GM12878 (cell line): ENCODE data around the gene TXNRD1. TPM values are rescaled to one million over a fixed set of nuclear protein-coding genes. Genes with fewer than 3 reads are reported as not detected.
A peak's percentile ranks its signal among the peaks of the same experiment; 100 is the strongest.

Experiments used
- LARP7 ChIP-seq: fragments of 450-650 bp; IDR thresholded peaks from 2 replicates; pipeline ENCODE4 v1.6.1; 2017; ENCODE audit warnings: mild to moderate bottlenecking
- NRF1 ChIP-seq: conservative IDR thresholded peaks from 2 replicates; pipeline ENCODE4 v1.6.1; 2011; ENCODE audit warnings: mild to moderate bottlenecking, low read depth, low read length, improper control_type of control experiment
- POLR2A ChIP-seq: IDR thresholded peaks from 2 replicates; pipeline ENCODE4 v1.6.1; 2011; ENCODE audit warnings: low read depth, mild to moderate bottlenecking, low read length
- STAT1 ChIP-seq: fragments of 450-650 bp; conservative IDR thresholded peaks from 2 replicates; pipeline ENCODE4 v1.6.1; 2014; ENCODE audit warnings: antibody characterized with exemption, mild to moderate bottlenecking
- STAT3 ChIP-seq: IDR thresholded peaks from 2 replicates; pipeline ENCODE4 v1.6.1; 2011; ENCODE audit warnings: low read depth, low read length, improper control_type of control experiment
- TCF7 ChIP-seq: IDR thresholded peaks from 2 replicates; pipeline ENCODE4 v1.6.1; 2014; ENCODE audit warnings: antibody characterized with exemption, borderline replicate concordance
- ZNF622 ChIP-seq: fragments of 450-650 bp; IDR thresholded peaks from 2 replicates; pipeline ENCODE4 v1.6.1; 2017; ENCODE audit warnings: mild to moderate bottlenecking, inconsistent platforms
- polyA plus RNA-seq, 11 experiments: library from polyadenylated mRNA; depleted of rRNA in 4 of 11; unstranded in 6 of 11; stranded (reverse) in 5 of 11; fragments of >200 nt; fragmentation: Nextera tagmentation in 4 of 11; fragmentation: Illumina TruSeq in 1 of 11; extraction: Ambion mirVana in 4 of 11; extraction: Trizol in 1 of 11; gene quantifications; 1 replicate in 1 of 11; 2 replicates in 10 of 11; pipeline versions ENCODE4 v1.2.1 to v1.2.3, GENCODE V29; 2011 to 2016; ENCODE audit warnings: inconsistent platforms in 2 of 11, missing spikeins in 2 of 11, low read depth in 1 of 11
- total RNA-seq, 4 experiments: library from RNA; depleted of rRNA in 3 of 4; stranded (reverse); fragments of >200 nt in 3 of 4; fragmentation: Illumina TruSeq in 1 of 4; extraction: Trizol in 1 of 4; gene quantifications; 2 replicates each; pipeline versions ENCODE4 v1.2.1 to v1.2.3, GENCODE V29; 2013 to 2021
- TF ChIP-seq, protein P1 (sequence below): fragments of 450-650 bp; IDR thresholded peaks from 2 replicates; pipeline ENCODE4 v1.6.1; 2016; ENCODE audit warnings: mild to moderate bottlenecking, moderate library complexity, borderline replicate concordance
- TF ChIP-seq, protein P2 (sequence below): fragments of 450-650 bp; IDR thresholded peaks from 2 replicates; pipeline ENCODE4 v1.6.1; 2017; ENCODE audit warnings: mild to moderate bottlenecking
- TF ChIP-seq, protein P3 (sequence below): IDR thresholded peaks from 2 replicates; pipeline ENCODE4 v1.6.1; 2012; ENCODE audit warnings: low read depth, low read length, improper control_type of control experiment
- TF ChIP-seq, protein P4 (sequence below): fragments of 450-650 bp; IDR thresholded peaks from 2 replicates; pipeline ENCODE4 v1.6.1; 2017; ENCODE audit warnings: mild to moderate bottlenecking, low read depth, inconsistent platforms; ENCODE audit not compliant: poor library complexity, severe bottlenecking

The TXNRD1 gene
- total and polyA plus RNA-seq, 10 of the 15 experiments (the other 5 are each of a cell fraction or from before 2014, with no cell fraction given) = 52.6 to 84.6 (median 67.8) TPM

DNA sequence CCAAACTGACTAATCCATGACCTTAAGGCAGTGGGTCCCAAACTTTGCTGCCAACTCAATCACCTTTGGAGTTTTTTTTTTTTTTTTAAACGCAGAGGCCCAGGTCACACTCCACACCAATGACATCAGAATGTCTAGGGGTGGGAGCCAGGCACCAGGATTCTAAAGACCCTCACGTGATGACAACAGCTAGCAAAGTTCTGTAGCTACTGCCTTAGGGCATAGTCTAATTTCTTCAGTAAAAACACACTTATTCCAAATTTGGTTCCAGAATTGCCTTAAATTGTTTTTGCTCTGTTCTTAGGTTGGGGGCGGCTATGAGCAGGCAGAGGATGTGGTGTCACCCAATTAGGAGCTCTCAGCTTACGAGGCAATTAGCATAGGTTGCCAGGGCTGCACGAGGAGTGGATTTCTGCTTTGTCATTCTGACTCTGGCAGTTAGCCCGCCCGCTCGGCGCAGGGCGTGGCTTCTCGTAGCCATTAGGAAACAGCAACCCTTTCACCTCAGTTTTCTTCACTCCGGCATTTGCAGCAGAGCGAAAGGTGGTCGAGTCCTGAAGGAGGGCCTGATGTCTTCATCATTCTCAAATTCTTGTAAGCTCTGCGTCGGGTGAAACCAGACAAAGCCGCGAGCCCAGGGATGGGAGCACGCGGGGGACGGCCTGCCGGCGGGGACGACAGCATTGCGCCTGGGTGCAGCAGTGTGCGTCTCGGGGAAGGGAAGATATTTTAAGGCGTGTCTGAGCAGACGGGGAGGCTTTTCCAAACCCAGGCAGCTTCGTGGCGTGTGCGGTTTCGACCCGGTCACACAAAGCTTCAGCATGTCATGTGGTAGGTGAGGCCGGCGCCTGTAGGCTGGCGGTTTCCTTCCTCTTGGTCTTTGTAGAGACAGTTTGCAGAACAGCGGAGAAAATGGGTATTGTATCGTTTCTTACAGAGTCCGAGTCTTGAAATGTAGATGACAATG, 71.2 kb downstream of the TXNRD1 start (continued):
- TF ChIP-seq LARP7 (no peak), POLR2A (peak; percentile 91), ZNF622 (no peak), STAT1 (0 out of 2 replicates have a peak, but pooled peaks have one; percentile 20), TCF7 (no peak), STAT3 (no peak), NRF1 (no peak; the same call in 1 of the 2 replicates)
- TF ChIP-seq, protein P1, sequence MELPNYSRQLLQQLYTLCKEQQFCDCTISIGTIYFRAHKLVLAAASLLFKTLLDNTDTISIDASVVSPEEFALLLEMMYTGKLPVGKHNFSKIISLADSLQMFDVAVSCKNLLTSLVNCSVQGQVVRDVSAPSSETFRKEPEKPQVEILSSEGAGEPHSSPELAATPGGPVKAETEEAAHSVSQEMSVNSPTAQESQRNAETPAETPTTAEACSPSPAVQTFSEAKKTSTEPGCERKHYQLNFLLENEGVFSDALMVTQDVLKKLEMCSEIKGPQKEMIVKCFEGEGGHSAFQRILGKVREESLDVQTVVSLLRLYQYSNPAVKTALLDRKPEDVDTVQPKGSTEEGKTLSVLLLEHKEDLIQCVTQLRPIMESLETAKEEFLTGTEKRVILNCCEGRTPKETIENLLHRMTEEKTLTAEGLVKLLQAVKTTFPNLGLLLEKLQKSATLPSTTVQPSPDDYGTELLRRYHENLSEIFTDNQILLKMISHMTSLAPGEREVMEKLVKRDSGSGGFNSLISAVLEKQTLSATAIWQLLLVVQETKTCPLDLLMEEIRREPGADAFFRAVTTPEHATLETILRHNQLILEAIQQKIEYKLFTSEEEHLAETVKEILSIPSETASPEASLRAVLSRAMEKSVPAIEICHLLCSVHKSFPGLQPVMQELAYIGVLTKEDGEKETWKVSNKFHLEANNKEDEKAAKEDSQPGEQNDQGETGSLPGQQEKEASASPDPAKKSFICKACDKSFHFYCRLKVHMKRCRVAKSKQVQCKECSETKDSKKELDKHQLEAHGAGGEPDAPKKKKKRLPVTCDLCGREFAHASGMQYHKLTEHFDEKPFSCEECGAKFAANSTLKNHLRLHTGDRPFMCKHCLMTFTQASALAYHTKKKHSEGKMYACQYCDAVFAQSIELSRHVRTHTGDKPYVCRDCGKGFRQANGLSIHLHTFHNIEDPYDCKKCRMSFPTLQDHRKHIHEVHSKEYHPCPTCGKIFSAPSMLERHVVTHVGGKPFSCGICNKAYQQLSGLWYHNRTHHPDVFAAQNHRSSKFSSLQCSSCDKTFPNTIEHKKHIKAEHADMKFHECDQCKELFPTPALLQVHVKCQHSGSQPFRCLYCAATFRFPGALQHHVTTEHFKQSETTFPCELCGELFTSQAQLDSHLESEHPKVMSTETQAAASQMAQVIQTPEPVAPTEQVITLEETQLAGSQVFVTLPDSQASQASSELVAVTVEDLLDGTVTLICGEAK = peak; percentile 12; the same call in 1 of the 2 replicates
- TF ChIP-seq, protein P2, sequence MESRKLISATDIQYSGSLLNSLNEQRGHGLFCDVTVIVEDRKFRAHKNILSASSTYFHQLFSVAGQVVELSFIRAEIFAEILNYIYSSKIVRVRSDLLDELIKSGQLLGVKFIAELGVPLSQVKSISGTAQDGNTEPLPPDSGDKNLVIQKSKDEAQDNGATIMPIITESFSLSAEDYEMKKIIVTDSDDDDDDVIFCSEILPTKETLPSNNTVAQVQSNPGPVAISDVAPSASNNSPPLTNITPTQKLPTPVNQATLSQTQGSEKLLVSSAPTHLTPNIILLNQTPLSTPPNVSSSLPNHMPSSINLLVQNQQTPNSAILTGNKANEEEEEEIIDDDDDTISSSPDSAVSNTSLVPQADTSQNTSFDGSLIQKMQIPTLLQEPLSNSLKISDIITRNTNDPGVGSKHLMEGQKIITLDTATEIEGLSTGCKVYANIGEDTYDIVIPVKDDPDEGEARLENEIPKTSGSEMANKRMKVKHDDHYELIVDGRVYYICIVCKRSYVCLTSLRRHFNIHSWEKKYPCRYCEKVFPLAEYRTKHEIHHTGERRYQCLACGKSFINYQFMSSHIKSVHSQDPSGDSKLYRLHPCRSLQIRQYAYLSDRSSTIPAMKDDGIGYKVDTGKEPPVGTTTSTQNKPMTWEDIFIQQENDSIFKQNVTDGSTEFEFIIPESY = no peak
- TF ChIP-seq, protein P3, sequence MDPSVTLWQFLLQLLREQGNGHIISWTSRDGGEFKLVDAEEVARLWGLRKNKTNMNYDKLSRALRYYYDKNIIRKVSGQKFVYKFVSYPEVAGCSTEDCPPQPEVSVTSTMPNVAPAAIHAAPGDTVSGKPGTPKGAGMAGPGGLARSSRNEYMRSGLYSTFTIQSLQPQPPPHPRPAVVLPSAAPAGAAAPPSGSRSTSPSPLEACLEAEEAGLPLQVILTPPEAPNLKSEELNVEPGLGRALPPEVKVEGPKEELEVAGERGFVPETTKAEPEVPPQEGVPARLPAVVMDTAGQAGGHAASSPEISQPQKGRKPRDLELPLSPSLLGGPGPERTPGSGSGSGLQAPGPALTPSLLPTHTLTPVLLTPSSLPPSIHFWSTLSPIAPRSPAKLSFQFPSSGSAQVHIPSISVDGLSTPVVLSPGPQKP = no peak
- TF ChIP-seq, protein P4, sequence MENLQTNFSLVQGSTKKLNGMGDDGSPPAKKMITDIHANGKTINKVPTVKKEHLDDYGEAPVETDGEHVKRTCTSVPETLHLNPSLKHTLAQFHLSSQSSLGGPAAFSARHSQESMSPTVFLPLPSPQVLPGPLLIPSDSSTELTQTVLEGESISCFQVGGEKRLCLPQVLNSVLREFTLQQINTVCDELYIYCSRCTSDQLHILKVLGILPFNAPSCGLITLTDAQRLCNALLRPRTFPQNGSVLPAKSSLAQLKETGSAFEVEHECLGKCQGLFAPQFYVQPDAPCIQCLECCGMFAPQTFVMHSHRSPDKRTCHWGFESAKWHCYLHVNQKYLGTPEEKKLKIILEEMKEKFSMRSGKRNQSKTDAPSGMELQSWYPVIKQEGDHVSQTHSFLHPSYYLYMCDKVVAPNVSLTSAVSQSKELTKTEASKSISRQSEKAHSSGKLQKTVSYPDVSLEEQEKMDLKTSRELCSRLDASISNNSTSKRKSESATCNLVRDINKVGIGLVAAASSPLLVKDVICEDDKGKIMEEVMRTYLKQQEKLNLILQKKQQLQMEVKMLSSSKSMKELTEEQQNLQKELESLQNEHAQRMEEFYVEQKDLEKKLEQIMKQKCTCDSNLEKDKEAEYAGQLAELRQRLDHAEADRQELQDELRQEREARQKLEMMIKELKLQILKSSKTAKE = no peak
